Transverse colon (tissue), 4 donors: Measurements from ENCODE around the gene GPBAR1. TPM values are rescaled to one million over a fixed set of nuclear protein-coding genes. Genes with fewer than 3 reads are reported as not detected.

Experiments
- DNase-seq: peaks from one replicate; pipeline ENCODE4 v3.0.0-alpha.2; 2019
- H3K27ac ChIP-seq, 4 donors: fragments of 200-600 bp; sonication (generic); 2 replicates each; pipeline ENCODE4 v1.5.1; 2016 to 2018; ENCODE audit warnings: inconsistent platforms in 4 of 4
- H3K27me3 ChIP-seq: fragments of 200-600 bp; sonication (generic); 2 replicates; pipeline ENCODE4 v1.5.1; 2017; ENCODE audit warnings: inconsistent platforms
- H3K36me3 ChIP-seq, 4 donors: fragments of 200-600 bp; sonication (generic); 2 replicates each; pipeline ENCODE4 v1.5.1; 2017 to 2019; ENCODE audit warnings: inconsistent platforms in 4 of 4
- H3K4me1 ChIP-seq, 4 donors: fragments of 200-600 bp; sonication (generic); 2 replicates each; pipeline ENCODE4 v1.5.1; 2017 to 2020; ENCODE audit warnings: inconsistent platforms in 4 of 4
- H3K4me3 ChIP-seq, 4 donors: fragments of 200-600 bp; sonication (generic); 1 replicate in 1 of 4; 2 replicates in 3 of 4; pipeline versions ENCODE4 v1.5.1 to v1.6.1; 2017 to 2019; ENCODE audit warnings: inconsistent platforms in 4 of 4
- H3K9me3 ChIP-seq, 2 donors: fragments of 200-600 bp; sonication (generic); 2 replicates each; pipeline ENCODE4 v1.5.1; 2017 to 2019; ENCODE audit warnings: inconsistent platforms in 2 of 2
- CTCF ChIP-seq, 5 experiments: fragments of 200-600 bp in 3 of 5; fragments of 450-650 bp in 2 of 5; sonication (generic) in 3 of 5; IDR thresholded peaks; 1 replicate in 2 of 5; 2 replicates in 3 of 5; pipeline ENCODE4 v1.5.1; 2016 to 2017; ENCODE audit warnings: antibody characterized with exemption in 5 of 5, inconsistent platforms in 3 of 5, mild to moderate bottlenecking in 2 of 5, moderate library complexity in 1 of 5
- EP300 ChIP-seq: sonication (generic); formaldehyde crosslinking; IDR thresholded peaks from one replicate; pipeline ENCODE4 v1.6.1; 2017; ENCODE audit warnings: antibody characterized with exemption, low read depth
- POLR2A ChIP-seq: fragments of 450-650 bp; IDR thresholded peaks from one replicate; pipeline ENCODE4 v1.6.1; 2016; ENCODE audit warnings: antibody characterized with exemption, mild to moderate bottlenecking, moderate library complexity
- POLR2AphosphoS5 ChIP-seq, 3 donors: sonication (generic); formaldehyde crosslinking; IDR thresholded peaks; one replicate each; pipeline ENCODE4 v1.6.1; 2016; ENCODE audit warnings: antibody characterized with exemption in 3 of 3
- WGBS, 2 donors: methylation state at CpG; one replicate each; pipeline ENCODE4 v1.1.5; 2018; ENCODE audit warnings: low coverage in 1 of 2; 5-methylcytosine and 5-hydroxymethylcytosine counted together
- in situ Hi-C, 4 donors: fragments of 200-750 bp; cut with MboI; loops; one replicate each; pipeline versions ENCODE4 v1.15.0 to v1.15.1; 2017; ENCODE audit warnings: low sequenced_read_pairs in 3 of 4, low pct_ligation_motif_present in 1 of 4, low pct_unique_long_range_greater_than_20kb in 1 of 4
- intact Hi-C: fragments of 100-400 bp; cut with DNase I; formaldehyde crosslinking; loops from one replicate; pipeline ENCODE4 v1.15.1; 2023; ENCODE audit warnings: low total_unique reads
- total RNA-seq, 4 donors: library from RNA; depleted of rRNA; stranded (reverse); fragments of >200 nt; gene quantifications; one replicate each; pipeline ENCODE4 v1.1.0, GENCODE V29; 2016

The GPBAR1 gene
- total RNA-seq, 4 donors from 2014 or later = 2.5 to 3.0 TPM; not detected in 2

- intact Hi-C loops (no loop called here), in situ Hi-C loops (loop anchor here in 1 of 4 donors (10.0 kb wide), 1 partner anchor 158 kb away; no protein-coding TSS in a partner anchor)
- Histone ChIP-seq H3K4me1 (peaks cover 0 to 13% (median 6%) of the 10 kb centered on the region in 4 donors), H3K27me3 (no peaks in the 10 kb centered on the region), H3K36me3 (no peaks in the 10 kb centered on the region), H3K9me3 (no peaks in the 10 kb centered on the region), H3K27ac (no peak overlapping the region), H3K4me3 (no peak overlapping the region)
- no peak for TF ChIP-seq EP300
- no peak for TF ChIP-seq POLR2AphosphoS5 (IDR thresholded peaks at IDR 0.05)
- no peak for TF ChIP-seq POLR2A
- no peak for TF ChIP-seq CTCF (IDR thresholded peaks at IDR 0.05)
- WGBS, 2 donors = 76 to 82% methylated on average over 4 to 9 of the region's 9 CpGs
- DNase-seq = no peak
Observed at GRCh38 chr2:218306184-218306920, 45.5 kb downstream of the GPBAR1 start.

- Histone ChIP-seq H3K27me3 (no peaks in the 10 kb centered on the region), H3K4me3 (no peak overlapping the region), H3K27ac (no peak overlapping the region), H3K4me1 (peaks cover 0 to 21% (median 7%) of the 10 kb centered on the region in 4 donors), H3K36me3 (no peaks in the 10 kb centered on the region), H3K9me3 (no peaks in the 10 kb centered on the region)
- WGBS, 2 donors = 87 to 96% methylated on average over 3 to 6 of the region's 6 CpGs
- in situ Hi-C loops = loop anchor here in 1 of 4 donors (10.0 kb wide), 1 partner anchor 157 kb away; no protein-coding TSS in a partner anchor
- no peak for DNase-seq
- no peak for TF ChIP-seq POLR2AphosphoS5 (IDR thresholded peaks at IDR 0.05)
- TF ChIP-seq POLR2A = no peak
- no peak for TF ChIP-seq EP300
- TF ChIP-seq CTCF (IDR thresholded peaks at IDR 0.05) = no peak
- intact Hi-C loops = no loop called here
Observed at GRCh38 chr2:218307415-218308090, 46.7 kb downstream of the GPBAR1 start.

- Histone ChIP-seq H3K27me3 (no peaks in the 10 kb centered on the region), H3K4me3 (no peak overlapping the region), H3K4me1 (peaks cover 0 to 33% (median 16%) of the 10 kb centered on the region in 4 donors), H3K9me3 (no peaks in the 10 kb centered on the region), H3K36me3 (no peaks in the 10 kb centered on the region), H3K27ac (peak overlapping the region; percentile 75 to 85 (median 84))
- intact Hi-C loops = no loop called here
- TF ChIP-seq CTCF (IDR thresholded peaks at IDR 0.05) (no peak), EP300 (no peak), POLR2AphosphoS5 (IDR thresholded peaks at IDR 0.05) (no peak), POLR2A (no peak)
- WGBS, 2 donors = 65% methylated on average over 11 of the region's 11 CpGs; no CpG with 5 or more reads in 1 of the 2 donors
- no peak for DNase-seq
- in situ Hi-C loops = no loop called here
Observed at GRCh38 chr2:218310853-218311540, 50.2 kb downstream of the GPBAR1 start.
